Choroid plexus epithelial cell (primary cell): ENCODE data around the gene RITA1.

Experiments used
- DNase-seq: peaks from one replicate; pipeline ENCODE4 v3.0.0-alpha.2; 2010; ENCODE audit warnings: low read depth
- H3K4me3 ChIP-seq: 2 replicates; pipeline ENCODE4 v1.5.1; 2011; ENCODE audit warnings: low read depth, mild to moderate bottlenecking, control low read depth, low read length, moderate library complexity
- TF ChIP-seq, protein P1 (sequence below): conservative IDR thresholded peaks from 2 replicates; pipeline ENCODE4 v1.5.1; 2011; ENCODE audit warnings: low read depth, mild to moderate bottlenecking, control low read depth, inconsistent platforms, low read length, moderate library complexity

RITA1 gene

DNA sequence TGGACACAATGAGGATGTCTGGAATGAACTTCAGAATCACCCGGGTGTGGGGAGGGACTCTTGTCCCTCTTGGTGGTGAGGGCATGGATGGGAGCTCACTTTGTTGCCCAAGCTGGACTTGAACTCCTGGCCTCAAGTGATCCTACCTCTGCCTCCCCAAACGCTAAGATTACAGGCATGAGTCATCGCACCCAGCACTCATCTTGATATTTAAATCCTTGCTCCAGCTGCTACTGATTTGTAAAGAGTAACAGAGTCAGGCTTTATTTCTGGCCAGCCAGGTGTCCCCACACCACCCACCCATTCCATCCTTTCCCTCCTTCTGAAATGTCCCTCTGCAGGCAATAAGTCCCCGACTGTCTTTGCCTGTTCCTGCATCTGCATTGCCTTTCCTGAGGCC lies 5.2 kb upstream of the RITA1 start:
- TF ChIP-seq, protein P1, sequence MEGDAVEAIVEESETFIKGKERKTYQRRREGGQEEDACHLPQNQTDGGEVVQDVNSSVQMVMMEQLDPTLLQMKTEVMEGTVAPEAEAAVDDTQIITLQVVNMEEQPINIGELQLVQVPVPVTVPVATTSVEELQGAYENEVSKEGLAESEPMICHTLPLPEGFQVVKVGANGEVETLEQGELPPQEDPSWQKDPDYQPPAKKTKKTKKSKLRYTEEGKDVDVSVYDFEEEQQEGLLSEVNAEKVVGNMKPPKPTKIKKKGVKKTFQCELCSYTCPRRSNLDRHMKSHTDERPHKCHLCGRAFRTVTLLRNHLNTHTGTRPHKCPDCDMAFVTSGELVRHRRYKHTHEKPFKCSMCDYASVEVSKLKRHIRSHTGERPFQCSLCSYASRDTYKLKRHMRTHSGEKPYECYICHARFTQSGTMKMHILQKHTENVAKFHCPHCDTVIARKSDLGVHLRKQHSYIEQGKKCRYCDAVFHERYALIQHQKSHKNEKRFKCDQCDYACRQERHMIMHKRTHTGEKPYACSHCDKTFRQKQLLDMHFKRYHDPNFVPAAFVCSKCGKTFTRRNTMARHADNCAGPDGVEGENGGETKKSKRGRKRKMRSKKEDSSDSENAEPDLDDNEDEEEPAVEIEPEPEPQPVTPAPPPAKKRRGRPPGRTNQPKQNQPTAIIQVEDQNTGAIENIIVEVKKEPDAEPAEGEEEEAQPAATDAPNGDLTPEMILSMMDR = no peak
- H3K4me3 ChIP-seq = no peak overlapping the region
- DNase-seq = no peak

DNA sequence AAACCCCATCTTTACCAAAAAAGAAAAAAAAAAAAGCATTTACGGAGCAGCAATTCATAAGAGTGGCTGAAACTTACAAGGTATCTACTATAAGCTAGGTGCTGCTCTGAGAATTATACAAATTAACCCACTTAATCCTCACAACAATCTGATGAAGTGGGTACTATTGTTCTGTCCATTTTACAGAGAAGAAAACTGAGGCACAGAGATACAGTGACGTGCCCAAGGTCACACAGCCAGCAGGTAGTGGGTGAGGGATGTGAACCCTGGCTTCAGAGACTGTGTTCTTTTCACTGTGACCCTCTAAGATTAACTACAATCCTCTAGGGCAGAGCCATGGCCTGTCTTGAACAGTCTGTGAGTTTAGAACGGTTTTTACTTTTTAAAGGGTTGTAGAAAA lies 3.5 kb upstream of the RITA1 start:
- no peak overlapping the region for H3K4me3 ChIP-seq
- DNase-seq = no peak
- TF ChIP-seq, protein P1 = no peak

DNA sequence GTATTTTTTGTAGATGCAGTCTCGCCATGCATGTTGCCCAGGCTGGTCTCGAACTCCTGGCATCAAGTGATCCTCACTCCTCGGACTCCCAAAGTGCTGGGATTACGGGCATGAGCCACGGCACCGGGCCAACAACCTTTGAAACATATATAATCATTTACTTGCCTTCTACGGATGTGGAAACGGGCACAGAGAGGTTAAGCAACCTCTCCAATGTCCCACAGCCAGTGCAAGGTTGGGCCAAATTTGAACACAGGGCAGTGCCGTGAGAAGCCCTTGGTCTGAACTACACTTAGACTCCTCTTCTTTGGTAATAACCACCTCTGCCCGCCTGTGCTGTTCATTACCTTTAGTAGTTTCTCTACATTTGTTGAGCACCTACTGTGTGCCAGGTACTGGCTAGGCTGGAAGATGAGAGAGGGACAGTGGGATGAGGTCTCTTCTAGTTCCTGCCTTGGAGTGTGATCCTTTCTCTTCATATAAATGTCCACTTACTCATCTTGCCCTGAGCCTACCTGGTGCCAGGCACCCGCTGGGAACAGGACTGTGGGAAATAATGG lies 2.4 kb upstream of the RITA1 start:
- TF ChIP-seq, protein P1 = no peak
- DNase-seq = no peak
- no peak overlapping the region for H3K4me3 ChIP-seq

DNA sequence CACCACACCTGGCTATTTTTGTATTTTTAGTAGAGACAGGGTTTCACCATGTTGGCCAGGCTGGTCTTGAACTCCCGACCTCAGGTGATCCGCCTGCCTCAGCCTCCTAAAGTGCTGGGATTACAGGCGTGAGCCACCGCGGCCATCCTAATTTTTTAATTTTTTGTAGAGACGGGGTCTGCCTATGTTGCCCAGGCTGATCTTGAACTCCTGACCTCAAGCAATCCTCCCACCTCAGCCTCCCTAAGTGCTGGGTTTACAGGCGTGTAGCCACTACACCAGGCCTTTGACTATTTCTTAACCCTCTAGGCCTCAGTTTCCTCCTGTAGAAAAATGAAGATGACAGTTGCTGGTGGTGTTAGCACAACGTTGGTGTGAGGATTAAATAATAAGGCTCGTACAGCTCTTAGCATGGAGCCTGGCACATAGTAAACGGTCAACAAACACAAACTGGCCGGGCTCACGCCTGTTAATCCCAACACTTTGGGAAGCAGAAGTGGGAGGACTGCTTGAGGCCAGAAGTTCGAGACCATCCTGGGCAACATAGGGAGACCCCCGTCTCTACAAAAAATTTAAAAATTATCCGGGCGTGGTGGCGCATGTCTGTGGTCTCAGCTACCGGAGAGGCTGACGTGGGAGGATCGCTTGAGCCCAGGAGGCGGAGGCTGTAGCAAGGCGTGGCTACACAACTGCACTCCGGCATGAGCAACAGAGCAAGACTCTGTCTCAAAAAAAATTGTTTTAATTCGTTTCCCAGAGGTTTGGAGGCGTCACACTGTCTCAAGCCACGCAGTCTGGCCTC lies 1.2 kb upstream of the RITA1 start:
- no peak for DNase-seq
- TF ChIP-seq, protein P1 = no peak
- peak overlapping the region; percentile 96 for H3K4me3 ChIP-seq

DNA sequence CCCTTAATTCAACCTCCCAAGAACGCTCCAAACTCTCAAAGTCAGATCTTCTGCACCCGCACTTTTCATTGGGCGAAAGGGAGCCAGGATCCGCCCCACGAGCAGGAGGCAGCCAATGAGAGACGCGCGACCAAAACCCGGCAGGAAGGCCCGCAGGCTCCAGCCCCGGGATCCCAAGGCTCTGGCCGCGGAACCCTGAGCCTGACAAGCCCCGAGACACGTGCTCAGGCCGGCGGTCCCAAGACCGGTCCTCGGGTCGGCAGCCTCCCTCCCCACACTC lies 681 bp upstream of the RITA1 start:
- peak overlapping the region; percentile 96 for H3K4me3 ChIP-seq
- DNase-seq = peak; percentile 93
- TF ChIP-seq, protein P1 = no peak

DNA sequence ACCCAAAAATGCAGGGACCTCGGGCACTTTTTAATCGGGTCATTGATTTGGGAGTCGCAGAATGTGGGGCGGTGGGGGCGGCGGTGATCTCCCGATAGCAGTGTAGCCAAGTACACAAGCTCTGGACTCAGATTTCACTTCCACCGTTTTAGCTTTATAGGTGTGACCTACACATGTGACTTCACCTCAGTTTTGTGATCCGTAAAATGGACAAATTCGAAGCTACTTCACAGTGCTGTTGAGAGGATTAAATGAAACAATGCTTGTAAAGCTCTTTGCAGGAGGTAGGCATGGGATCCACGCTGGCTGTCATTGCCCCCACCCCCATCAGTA lies 478 bp downstream of the RITA1 start:
- H3K4me3 ChIP-seq = peak overlapping the region; percentile 96
- TF ChIP-seq, protein P1 = no peak
- peak; percentile 48 for DNase-seq
